NCI-H446 treated with DMSO at 0.1 percent for 48 hours (cell line): ENCODE measurements around the gene SETX.
"Not testable (repeated sequence)": the region's sequence is repeated elsewhere in the genome, so short reads cannot be mapped to it uniquely, and the experiment has no call there.

Experiments
- DNase-seq: peaks from one replicate; lab custom pipeline; 2025; lab: John Stamatoyannopoulos, UW

Gene SETX

DNA sequence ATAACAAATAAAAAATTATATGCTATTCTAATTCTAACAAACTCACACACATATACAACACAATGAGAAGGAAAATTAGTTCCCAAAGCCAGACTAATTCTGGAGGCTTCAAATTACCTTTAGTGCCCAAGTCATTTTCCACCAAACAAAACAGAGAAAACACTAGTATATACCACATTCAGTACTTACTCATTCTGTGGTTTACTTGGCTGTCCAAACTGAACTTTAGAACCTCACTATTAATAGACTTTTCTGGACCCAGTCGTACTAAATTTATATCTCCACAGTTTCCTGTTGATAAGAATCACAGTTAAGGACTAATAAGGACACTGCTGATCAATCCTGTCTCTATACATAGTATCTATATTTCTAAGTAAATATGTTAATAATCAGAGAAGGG, 66.4 kb downstream of the SETX start:
- no peak for DNase-seq

GRCh38 chr9:132287256-132287760, 67.5 kb downstream of the SETX start:
- no peak for DNase-seq

GRCh38 chr9:132283863-132284262, 70.9 kb downstream of the SETX start:
- DNase-seq, result no peak

DNA sequence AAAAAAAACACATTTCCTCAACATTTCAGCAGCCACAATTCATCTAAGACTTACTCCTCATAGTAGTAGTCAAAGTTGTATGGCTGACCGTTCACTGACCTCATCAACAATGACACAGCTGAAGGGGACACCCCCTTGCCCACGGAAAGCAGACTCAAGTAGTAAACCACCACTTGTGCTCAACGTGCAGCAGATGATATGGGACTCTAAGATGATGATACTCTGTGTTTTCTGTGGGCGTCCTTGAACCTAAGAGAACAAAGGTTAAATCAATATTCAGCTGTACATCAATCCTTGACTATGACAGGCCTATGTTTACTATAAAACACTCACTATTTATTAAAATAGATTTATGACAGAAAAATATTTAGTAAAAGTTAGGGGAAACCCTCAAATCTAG, 71.6 kb downstream of the SETX start:
- DNase-seq, result no peak

- no peak for DNase-seq
These were observed 79.9 kb downstream of the SETX start for GRCh38 chr9:132274861-132275260.

DNA sequence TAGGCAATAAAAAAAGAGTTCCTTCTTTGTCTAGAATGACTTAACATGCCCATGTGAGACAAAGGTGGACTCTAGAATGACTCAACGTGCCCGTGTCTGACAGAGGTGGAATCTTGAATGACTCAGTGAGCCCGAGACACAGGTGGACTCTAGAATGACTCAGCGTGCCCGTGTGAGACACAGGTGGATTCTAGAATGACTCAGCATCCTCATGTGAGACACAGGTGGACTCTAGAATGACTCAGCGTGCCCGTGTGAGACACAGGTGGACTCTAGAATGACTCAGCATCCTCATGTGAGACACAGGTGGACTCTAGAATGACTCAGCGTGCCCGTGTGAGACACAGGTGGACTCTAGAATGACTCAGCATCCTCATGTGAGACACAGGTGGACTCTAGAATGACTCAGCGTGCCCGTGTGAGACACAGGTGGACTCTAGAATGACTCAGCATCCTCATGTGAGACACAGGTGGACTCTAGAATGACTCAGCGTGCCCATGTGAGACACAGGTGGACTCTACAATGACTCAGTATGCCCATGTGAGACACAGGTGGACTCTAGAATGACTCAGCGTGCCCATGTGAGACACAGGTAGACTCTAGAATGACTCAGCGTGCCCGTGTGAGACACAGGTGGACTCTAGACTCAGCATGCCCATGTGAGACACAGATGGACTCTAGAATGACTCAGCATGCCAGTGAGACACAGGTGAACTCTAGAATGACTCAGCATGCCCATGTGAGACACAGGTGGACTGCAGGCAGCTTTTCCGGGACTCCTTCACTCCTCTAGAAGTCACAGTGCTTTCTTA, 84.9 kb downstream of the SETX start:
- not testable (repeated sequence) for DNase-seq

DNA sequence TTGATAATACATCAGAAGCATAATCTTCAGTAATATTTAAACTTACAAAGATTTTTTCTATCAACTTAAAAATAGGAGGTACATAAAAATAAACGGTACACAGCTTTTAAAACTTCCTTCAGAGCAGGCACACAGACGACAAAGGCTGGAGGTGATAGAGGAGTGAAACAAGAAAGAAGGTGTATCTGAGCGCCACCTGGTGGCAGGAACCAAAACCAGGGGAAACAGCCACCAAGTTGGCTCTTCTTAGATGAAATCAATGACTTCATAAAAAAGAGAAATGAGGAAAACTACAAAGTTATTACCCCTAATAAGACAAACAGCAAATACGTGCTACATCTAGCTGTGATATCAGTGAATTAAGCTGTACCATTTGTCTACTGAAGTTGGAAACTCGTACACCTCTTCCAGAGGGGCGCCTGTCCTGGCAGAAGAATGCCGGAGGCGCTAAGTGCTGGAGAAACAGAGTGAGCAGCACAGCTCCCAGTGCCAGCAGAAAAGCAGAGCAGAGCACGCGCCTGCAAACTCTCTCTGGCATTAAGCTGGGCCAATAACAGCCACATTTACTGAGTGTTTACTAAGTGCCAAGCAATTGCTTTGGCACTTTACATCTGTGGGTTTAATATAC, 85.9 kb downstream of the SETX start:
- peak; percentile 0 for DNase-seq

- no peak for DNase-seq
These were observed 87.1 kb downstream of the SETX start for GRCh38 chr9:132267660-132268059.

DNA sequence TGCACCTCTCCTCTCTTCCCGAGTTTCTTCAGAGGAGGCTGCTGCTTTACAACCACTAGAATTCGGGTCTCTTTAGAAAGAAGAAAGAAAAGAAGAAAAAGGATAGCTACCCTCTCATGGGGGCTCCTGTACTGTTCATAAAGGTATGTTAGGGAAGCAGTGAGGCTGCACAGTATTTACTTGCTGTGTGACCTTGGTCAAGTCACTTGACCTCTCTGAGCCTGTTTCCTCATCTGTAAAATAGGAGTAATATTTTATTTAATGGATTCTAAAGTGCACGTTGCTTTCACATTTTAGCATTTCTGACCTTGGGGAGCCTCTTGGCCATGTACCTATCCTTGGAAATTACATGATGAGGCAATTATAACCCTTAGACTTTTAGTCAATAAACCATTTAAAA, 88.8 kb downstream of the SETX start:
- DNase-seq, result no peak

DNA sequence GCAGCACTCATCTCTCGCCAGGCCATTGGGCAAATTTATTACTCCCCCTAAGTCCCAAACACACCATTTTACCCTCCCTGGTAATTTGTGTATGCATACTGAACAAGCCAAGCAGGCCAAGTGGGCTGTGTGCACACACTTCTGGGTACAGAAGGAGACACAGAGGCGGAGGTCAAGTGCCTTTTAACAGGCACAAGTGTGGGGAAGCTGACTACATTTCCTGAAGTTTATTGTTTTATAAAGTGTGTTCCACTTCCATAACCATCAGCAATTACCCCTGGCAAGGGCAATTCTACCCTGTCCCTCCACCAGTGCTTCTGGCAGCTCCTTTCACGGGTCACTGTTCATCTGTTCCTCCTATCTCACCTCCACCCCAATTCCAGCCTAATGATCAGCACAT, 93.9 kb downstream of the SETX start:
- no peak for DNase-seq

GRCh38 chr9:132250324-132251262, 104.2 kb downstream of the SETX start:
- DNase-seq, result no peak

GRCh38 chr9:132249690-132250089, 105.1 kb downstream of the SETX start:
- DNase-seq, result no peak

GRCh38 chr9:132249123-132249522, 105.7 kb downstream of the SETX start:
- DNase-seq, result no peak

DNA sequence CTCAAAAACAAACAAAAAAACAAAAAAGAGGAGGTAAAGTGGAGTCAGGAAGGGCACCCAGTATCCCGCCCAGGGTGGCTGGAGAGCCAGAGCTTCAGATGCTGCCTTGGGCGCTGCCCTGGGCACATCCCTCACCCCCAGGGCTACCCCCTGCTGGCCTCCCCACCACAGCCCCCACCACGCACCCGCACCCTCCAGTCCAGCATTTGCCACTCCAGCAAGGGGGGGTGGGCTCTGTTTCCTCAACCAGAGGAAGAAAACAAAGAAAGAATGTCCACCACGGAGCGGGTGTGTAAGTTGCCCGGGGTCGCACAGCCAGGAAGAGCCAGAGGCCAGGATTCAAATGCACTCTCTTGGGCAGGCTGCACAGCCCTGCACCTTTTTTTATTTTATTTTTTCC, 106.8 kb downstream of the SETX start:
- DNase-seq, result no peak

GRCh38 chr9:132245465-132245864, 109.3 kb downstream of the SETX start:
- DNase-seq, result no peak

- no peak for DNase-seq
These were observed 110.0 kb downstream of the SETX start for GRCh38 chr9:132244582-132245455.

DNA sequence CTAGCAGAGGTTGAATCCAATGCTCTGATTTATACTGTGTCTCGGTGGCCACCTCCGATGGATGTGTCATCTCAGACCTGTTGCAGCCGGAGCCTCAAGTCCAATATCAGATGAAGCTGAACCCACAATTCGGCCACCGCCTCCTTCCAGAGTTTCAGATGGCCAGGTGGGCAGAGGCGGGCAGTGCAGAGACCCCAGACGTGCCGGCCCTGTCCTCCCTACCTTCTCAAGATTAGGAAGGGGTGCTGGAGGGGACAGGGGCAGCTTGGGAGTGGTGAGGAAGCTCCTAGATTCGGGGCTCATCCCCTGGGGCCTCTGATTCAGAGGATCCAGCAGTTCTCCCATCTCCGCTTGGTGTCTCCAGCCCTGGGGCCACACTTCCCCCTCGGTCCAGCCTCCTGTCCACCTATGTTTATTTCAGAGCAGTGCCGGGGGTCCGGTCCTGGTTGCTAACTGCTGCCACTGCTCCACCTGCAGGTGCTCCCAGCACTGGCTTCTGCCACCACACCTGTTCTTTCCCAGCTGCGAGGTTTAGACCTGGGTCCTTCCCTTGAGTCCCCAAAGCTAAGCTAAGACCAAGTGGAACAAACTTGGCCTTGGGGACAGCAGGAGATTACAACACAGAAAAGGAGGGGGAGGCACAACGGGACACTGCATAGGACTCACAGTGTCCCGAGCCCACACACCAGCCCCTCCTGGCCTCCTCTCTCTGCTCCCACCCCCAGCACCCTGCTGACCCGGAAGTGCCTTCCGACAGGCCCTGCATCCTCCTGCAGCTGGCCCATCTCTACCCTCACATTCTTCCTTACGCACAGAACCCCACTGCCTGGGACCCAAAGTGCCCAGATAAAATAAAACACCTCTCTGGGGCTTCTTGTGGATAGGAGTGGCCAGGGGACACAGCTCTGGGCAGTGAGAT, 111.4 kb downstream of the SETX start:
- no peak for DNase-seq

GRCh38 chr9:132242621-132243155, 112.1 kb downstream of the SETX start:
- no peak for DNase-seq

DNA sequence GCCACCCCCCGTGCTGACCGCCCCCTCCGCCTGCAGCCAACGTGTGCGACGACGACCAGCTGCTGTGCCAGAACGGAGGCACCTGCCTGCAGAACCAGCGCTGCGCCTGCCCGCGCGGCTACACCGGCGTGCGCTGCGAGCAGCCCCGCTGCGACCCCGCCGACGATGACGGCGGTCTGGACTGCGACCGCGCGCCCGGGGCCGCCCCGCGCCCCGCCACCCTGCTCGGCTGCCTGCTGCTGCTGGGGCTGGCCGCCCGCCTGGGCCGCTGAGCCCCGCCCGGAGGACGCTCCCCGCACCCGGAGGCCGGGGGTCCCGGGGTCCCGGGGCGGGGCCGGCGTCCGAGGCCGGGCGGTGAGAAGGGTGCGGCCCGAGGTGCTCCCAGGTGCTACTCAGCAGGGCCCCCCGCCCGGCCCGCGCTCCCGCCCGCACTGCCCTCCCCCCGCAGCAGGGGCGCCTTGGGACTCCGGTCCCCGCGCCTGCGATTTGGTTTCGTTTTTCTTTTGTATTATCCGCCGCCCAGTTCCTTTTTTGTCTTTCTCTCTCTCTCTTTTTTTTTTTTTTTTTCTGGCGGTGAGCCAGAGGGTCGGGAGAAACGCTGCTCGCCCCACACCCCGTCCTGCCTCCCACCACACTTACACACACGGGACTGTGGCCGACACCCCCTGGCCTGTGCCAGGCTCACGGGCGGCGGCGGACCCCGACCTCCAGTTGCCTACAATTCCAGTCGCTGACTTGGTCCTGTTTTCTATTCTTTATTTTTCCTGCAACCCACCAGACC, 112.8 kb downstream of the SETX start:
- no peak for DNase-seq
